Retinal pigment epithelial cell (primary cell): ENCODE measurements around the gene FKRP.
A peak's percentile ranks its signal among the peaks of the same experiment; 100 is the strongest.

Experiments
- DNase-seq: peaks from one replicate; pipeline ENCODE4 v3.0.0-alpha.2; 2010; ENCODE audit warnings: low read depth
- H3K4me3 ChIP-seq: 2 replicates; pipeline ENCODE4 v1.5.1; 2011; ENCODE audit warnings: mild to moderate bottlenecking, low read length, control low read depth, moderate library complexity
- CTCF ChIP-seq: conservative IDR thresholded peaks from 2 replicates; pipeline ENCODE4 v1.5.1; 2011; ENCODE audit warnings: low read depth, low read length, control low read depth, inconsistent platforms

FKRP gene

DNA sequence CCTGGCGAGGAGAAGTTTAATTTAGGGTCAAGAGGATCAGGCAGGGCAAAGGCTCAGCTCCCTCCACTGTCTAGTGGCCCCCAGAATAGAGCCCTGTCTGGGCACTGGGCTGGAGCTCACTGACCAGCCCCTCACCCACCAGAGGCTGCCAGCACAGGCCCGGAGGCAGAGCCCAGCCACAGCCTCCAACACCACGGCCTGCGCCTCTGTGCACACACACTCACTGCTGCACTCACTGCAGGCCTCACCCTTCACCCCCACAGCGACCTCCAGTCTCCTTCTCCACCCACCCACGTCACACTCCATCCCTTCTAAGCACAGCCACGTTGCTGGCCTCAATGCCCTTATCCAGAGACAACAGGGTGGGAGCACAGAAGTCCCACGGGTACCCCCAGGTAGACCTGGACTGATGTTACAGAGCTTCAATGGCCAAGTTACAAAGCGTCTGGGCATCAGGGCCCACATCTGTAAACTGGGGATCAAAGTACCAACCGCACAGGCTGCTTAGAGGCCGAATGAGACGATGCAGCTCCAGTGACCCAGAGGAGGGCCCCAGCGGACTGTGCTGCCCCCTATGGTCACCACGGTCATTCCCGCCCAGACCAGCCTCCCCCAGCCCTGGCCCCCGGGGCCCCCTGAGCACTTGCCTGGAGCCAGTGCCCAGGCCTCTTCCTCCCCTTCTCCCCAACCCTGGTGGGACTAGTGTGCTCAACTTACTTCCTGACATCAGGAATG lies 24.4 kb upstream of the FKRP start:
- no peak for DNase-seq
- peak; percentile 31 for TF ChIP-seq CTCF
- no peak overlapping the region for H3K4me3 ChIP-seq

GRCh38 chr19:46722004-46722380 lies 23.9 kb upstream of the FKRP start:
- DNase-seq, result no peak
- H3K4me3 ChIP-seq, result no peak overlapping the region
- no peak for TF ChIP-seq CTCF

DNA sequence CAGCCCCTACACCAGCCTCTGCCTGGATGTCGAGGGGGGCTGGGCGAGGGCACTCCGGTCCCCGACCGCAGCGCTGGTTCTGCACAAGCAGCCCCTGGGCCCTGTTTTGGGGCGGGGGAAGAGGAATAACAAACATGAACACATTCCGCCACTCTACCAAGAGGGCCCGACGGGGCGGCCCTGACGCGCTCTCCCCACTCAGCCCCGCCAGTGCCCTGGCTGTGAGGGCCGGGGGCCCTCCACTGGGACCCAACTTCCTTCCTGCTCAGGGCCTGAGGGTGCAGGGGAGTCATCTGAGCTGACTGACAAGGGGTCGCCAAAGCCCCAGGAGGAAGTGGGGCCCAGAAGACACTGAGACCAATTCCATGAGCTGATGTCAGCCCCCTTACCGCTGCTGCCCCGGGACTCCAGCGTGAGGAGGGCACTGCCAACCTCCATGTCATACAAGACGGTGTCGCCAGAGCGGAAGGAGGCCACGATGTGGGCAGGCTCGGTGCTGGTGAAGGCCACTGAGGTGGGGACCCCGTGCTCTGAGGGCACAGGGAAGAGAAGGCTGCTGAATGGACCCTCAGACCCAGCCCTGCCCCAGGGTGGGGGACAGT lies 23.3 kb upstream of the FKRP start:
- no peak overlapping the region for H3K4me3 ChIP-seq
- no peak for TF ChIP-seq CTCF
- no peak for DNase-seq

GRCh38 chr19:46723023-46723461 lies 22.8 kb upstream of the FKRP start:
- TF ChIP-seq CTCF, result no peak
- no peak overlapping the region for H3K4me3 ChIP-seq
- DNase-seq, result no peak

GRCh38 chr19:46723471-46723870 lies 22.4 kb upstream of the FKRP start:
- H3K4me3 ChIP-seq, result no peak overlapping the region
- DNase-seq, result no peak
- TF ChIP-seq CTCF, result no peak

GRCh38 chr19:46724468-46724867 lies 21.4 kb upstream of the FKRP start:
- no peak overlapping the region for H3K4me3 ChIP-seq
- no peak for TF ChIP-seq CTCF
- no peak for DNase-seq
